Coronary artery (tissue), 2 donors: ENCODE measurements around the gene GGCX.

Experiments used
- DNase-seq: peaks from one replicate; pipeline ENCODE4 v3.0.0-alpha.2; 2017; ENCODE audit warnings: low spot score
- H3K27ac ChIP-seq, 2 donors: fragments of 200-600 bp; sonication (generic); one replicate each; pipeline ENCODE4 v1.5.1; 2016 to 2019
- H3K4me3 ChIP-seq: fragments of 200-600 bp; sonication (generic); 2 replicates; pipeline ENCODE4 v1.5.1; 2016; ENCODE audit warnings: mild to moderate bottlenecking, moderate library complexity
- TF ChIP-seq, protein P1 (sequence below): fragments of 200-600 bp; sonication (generic); IDR thresholded peaks from one replicate; pipeline ENCODE4 v1.5.1; 2019; ENCODE audit warnings: antibody characterized with exemption

Gene GGCX

DNA sequence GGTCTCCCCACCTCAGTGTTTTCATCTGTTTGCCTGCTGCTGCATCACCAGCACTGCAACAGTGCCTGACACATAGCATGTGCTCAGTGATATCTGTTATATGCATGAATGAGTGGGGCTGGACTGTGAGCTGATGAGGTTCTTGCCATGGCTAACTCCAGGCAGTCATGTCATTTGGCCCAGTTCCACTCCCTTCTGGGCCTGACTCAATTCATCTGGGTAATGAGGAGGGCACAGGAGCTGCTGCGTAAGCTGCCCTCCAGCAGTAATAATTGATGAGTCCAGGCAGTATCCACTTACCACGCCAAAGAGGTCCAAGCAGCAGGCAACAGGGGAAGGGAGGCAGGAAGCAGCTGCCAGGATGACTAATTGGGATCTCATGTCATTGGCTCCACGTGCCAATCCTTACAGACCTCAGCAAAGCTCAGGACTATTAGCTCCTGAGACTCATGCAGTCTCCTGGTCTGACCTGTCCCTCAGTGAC, 56.5 kb downstream of the GGCX start:
- TF ChIP-seq, protein P1, sequence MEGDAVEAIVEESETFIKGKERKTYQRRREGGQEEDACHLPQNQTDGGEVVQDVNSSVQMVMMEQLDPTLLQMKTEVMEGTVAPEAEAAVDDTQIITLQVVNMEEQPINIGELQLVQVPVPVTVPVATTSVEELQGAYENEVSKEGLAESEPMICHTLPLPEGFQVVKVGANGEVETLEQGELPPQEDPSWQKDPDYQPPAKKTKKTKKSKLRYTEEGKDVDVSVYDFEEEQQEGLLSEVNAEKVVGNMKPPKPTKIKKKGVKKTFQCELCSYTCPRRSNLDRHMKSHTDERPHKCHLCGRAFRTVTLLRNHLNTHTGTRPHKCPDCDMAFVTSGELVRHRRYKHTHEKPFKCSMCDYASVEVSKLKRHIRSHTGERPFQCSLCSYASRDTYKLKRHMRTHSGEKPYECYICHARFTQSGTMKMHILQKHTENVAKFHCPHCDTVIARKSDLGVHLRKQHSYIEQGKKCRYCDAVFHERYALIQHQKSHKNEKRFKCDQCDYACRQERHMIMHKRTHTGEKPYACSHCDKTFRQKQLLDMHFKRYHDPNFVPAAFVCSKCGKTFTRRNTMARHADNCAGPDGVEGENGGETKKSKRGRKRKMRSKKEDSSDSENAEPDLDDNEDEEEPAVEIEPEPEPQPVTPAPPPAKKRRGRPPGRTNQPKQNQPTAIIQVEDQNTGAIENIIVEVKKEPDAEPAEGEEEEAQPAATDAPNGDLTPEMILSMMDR, result no peak
- Histone ChIP-seq H3K27ac (peak overlapping the region; percentile 23 to 46), H3K4me3 (no peak overlapping the region)
- no peak for DNase-seq

DNA sequence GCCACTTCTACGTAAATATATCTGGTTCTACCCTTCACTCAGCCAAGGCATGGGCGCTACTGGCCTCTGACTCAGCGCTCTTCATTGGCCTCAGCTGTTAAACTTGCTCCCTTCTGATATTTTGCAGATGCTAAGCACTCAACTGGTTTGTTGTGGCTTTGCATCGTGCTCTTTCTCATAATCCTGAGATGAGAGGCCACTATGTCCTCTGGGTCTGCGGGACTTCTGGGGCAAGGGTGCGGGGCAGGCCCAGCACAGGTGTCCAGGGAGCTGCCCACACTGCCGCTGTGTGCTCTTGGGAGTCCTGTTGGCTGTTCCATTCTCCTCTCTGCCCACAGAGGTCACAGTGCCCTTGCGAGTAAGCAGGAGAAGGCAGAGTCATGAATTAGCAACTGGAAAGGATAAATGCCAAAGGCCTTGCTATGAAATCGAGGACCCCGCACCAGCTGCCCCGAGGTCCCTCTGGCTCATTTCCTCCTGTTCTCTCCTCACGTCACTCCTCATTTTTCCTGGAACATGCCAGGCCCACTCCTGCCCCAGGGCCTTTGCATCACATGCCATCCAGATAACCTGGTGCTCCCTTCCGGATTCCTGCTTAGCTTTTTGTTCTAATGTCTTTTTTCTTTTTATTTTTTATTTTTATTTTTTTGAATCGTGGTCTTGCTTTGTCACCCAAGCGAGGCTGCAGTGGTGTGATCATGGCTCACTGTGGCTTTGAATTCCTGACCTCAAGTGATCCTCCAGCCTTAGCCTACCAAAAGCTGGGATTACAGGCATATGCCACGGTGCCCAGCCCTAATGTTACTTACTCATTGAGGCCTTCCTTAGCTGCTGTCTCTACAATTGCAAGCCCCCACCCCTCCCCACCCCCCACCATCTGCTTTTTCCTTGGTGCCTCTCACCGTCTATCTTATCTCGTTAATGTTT, 57.2 kb downstream of the GGCX start:
- Histone ChIP-seq H3K27ac (peak overlapping the region in 1 of 2 donors; percentile 46), H3K4me3 (no peak overlapping the region)
- TF ChIP-seq, protein P1, result no peak
- DNase-seq, result no peak

DNA sequence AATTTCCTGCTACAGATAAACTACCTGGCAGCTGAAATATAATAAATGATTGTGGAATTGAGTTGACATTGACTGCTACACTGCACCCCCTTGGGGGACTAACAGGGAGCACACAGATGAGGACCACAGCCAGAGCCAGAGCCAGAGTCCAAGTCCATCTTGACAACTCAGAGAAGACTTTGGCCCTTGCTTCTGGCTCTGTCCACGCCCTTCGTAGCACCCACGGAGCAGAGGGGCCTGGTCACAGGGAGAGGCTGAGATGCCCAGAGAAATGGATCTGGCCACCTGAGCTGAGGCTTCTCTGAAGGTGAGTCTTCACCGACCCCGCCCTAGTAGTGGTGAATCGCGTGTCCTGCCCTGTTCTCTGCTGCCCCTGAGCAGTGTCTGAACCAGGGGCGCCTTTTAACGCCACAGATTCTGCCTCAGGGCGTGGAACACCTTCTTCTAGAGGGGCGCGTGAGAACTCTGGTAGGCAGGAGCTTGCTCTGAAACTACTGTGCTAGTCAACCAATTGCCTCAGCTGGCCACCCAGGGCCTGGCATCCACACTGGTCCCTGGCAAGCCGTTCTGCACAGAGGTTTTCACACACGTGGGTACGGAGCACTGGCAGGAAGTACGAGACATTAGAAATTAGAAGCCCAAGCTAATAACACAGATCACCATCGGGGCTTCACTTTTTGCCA, 58.0 kb downstream of the GGCX start:
- DNase-seq, result no peak
- TF ChIP-seq, protein P1, result no peak
- Histone ChIP-seq H3K4me3 (no peak overlapping the region), H3K27ac (no peak overlapping the region)

DNA sequence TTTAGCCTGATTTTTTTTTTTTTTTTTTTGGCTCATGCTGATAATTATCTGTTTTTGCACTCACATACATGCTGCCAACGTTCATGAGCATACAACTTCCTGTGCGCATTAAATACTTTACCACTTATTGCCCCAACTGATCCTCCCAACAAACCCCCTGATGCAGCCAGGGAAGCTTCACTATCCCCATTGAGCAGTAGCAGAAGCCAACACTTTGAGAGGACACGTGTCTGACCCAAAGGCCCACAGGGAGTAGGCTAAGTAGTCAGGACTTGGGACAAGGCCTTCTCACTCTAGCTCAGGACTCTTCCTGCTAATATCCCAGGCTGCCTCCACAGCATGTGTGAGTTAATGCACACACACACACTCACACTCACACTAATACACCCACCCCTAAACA, 58.6 kb downstream of the GGCX start:
- no peak for DNase-seq
- Histone ChIP-seq H3K27ac (no peak overlapping the region), H3K4me3 (no peak overlapping the region)
- TF ChIP-seq, protein P1, result no peak

DNA sequence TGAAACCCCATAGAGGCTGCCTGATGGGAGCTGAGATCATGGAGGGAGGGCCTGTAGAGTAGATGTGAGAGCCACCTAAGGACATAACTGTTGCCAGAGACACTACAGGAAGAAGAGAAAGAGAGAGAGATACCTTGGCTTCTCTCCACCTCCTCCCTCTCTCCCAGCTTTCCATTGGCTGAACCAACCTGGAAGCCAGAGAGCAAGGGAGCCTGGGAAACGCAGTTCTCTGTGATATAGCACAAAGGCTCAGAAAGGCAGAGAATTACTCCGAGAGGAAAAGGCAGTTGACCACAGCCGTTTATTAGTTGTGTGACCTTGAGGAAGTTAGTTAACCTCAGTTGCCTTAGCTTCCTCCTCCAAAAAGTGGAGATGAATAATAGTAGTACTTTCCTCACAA, 60.0 kb downstream of the GGCX start:
- no peak for DNase-seq

DNA sequence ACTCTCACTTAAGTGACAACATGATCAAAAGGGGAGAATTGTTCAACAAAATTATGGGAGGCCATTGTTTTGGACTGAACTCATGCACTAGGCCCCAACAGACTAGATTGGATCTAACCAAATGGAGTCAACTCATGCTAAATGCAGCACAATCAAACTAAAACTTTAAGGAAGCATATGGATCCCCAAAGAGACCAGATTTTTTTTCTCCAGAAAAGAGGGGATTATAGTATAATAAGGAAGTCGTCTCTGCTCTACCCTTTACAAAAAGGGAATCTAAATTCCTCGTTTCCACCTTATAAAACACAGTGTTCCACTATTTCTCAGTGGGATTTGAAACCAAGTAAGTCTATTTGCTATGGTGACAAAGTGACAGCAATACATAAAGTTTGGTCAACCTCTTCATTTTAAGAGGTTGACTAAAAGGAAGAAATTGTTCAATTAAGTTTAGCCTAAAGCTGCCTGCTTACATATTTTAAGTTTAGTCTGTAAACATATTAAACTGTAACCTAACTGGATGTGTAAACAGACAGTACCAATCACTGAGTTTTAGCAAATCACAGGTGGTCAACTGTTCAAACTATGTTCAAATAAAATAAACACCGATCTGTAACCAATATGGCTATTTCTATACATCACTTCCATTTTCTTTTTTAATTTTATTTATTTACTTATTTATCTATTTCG, 63.2 kb downstream of the GGCX start:
- Histone ChIP-seq H3K27ac (no peak overlapping the region), H3K4me3 (no peak overlapping the region)
- DNase-seq, result no peak
- TF ChIP-seq, protein P1, result no peak

More for the DNA sequence above, 60.0 kb downstream of the GGCX start:
- TF ChIP-seq, protein P1, result no peak
- no peak overlapping the region for H3K4me3 ChIP-seq
- peak overlapping the region in 1 of 2 donors; percentile 45 for H3K27ac ChIP-seq
